Parathyroid adenoma (tissue), 2 donors: ENCODE results near the gene CCDC24.

ENCODE experiments used
- H2AFZ ChIP-seq: fragments of 300-600 bp; sonication (generic); one replicate; pipeline ENCODE4 v1.7.0; 2017; ENCODE audit warnings: antibody characterized with exemption, mild to moderate bottlenecking
- H3K27ac ChIP-seq: fragments of 300-600 bp; sonication (generic); one replicate; pipeline ENCODE4 v1.7.0; 2017
- H3K27me3 ChIP-seq: fragments of 300-600 bp; sonication (generic); one replicate; pipeline ENCODE4 v1.7.0; 2017; ENCODE audit warnings: low read length; ENCODE audit not compliant: control insufficient read depth, insufficient read depth
- H3K36me3 ChIP-seq: fragments of 300-600 bp; sonication (generic); one replicate; pipeline ENCODE4 v1.7.0; 2017; ENCODE audit warnings: low read length; ENCODE audit not compliant: control insufficient read depth, insufficient read depth
- H3K4me1 ChIP-seq: fragments of 300-600 bp; sonication (generic); one replicate; pipeline ENCODE4 v1.7.0; 2017; ENCODE audit warnings: control low read depth
- H3K4me2 ChIP-seq: fragments of 300-600 bp; sonication (generic); one replicate; pipeline ENCODE4 v1.7.0; 2017; ENCODE audit warnings: low read length
- H3K4me3 ChIP-seq: fragments of 300-600 bp; sonication (generic); one replicate; pipeline ENCODE4 v1.7.0; 2017; ENCODE audit warnings: low read depth, low read length
- H3K79me2 ChIP-seq: fragments of 300-600 bp; sonication (generic); one replicate; pipeline ENCODE4 v1.7.0; 2017; ENCODE audit warnings: control low read depth
- H3K9ac ChIP-seq: fragments of 300-600 bp; sonication (generic); one replicate; pipeline ENCODE4 v1.7.0; 2017; ENCODE audit warnings: mild to moderate bottlenecking
- H3K9me3 ChIP-seq: fragments of 300-600 bp; sonication (generic); one replicate; pipeline ENCODE4 v1.7.0; 2017; ENCODE audit warnings: low read length; ENCODE audit not compliant: control insufficient read depth
- CTCF ChIP-seq: fragments of 300-600 bp; sonication (generic); IDR thresholded peaks from one replicate; pipeline ENCODE4 v1.7.0; 2017; ENCODE audit warnings: antibody characterized with exemption, mild to moderate bottlenecking
- donor health status: primary hyperparathyroidism.

The CCDC24 gene

GRCh38 chr1:44002165-44002564 is 10.8 kb downstream of the CCDC24 start:
- no peak overlapping the region for H3K9ac ChIP-seq
- TF ChIP-seq CTCF = no peak
- no peaks in the 10 kb centered on the region for H3K36me3 ChIP-seq
- H3K4me1 ChIP-seq = no peaks in the 10 kb centered on the region
- H3K79me2 ChIP-seq = no peaks in the 10 kb centered on the region
- H3K27ac ChIP-seq = no peak overlapping the region
- H2AFZ ChIP-seq = no peak overlapping the region
- H3K4me3 ChIP-seq = no peak overlapping the region
- no peaks in the 10 kb centered on the region for H3K9me3 ChIP-seq
- no peak overlapping the region for H3K4me2 ChIP-seq
- H3K27me3 ChIP-seq = no peaks in the 10 kb centered on the region

- H3K4me1 ChIP-seq = no peaks in the 10 kb centered on the region
- TF ChIP-seq CTCF = no peak
- H3K9me3 ChIP-seq = no peaks in the 10 kb centered on the region
- no peaks in the 10 kb centered on the region for H3K79me2 ChIP-seq
- no peak overlapping the region for H3K4me3 ChIP-seq
- no peak overlapping the region for H3K4me2 ChIP-seq
- H3K27me3 ChIP-seq = no peaks in the 10 kb centered on the region
- H3K9ac ChIP-seq = no peak overlapping the region
- H2AFZ ChIP-seq = no peak overlapping the region
- H3K36me3 ChIP-seq = no peaks in the 10 kb centered on the region
- no peak overlapping the region for H3K27ac ChIP-seq
These were observed 11.3 kb downstream of the CCDC24 start for GRCh38 chr1:44002606-44003157.

GRCh38 chr1:44008259-44008658 is 16.9 kb downstream of the CCDC24 start:
- no peaks in the 10 kb centered on the region for H3K79me2 ChIP-seq
- H3K4me1 ChIP-seq = no peaks in the 10 kb centered on the region
- no peaks in the 10 kb centered on the region for H3K27me3 ChIP-seq
- no peak for TF ChIP-seq CTCF
- H3K36me3 ChIP-seq = no peaks in the 10 kb centered on the region
- no peak overlapping the region for H3K4me2 ChIP-seq
- no peak overlapping the region for H3K4me3 ChIP-seq
- no peak overlapping the region for H3K27ac ChIP-seq
- H3K9me3 ChIP-seq = no peaks in the 10 kb centered on the region
- H2AFZ ChIP-seq = no peak overlapping the region
- no peak overlapping the region for H3K9ac ChIP-seq

DNA sequence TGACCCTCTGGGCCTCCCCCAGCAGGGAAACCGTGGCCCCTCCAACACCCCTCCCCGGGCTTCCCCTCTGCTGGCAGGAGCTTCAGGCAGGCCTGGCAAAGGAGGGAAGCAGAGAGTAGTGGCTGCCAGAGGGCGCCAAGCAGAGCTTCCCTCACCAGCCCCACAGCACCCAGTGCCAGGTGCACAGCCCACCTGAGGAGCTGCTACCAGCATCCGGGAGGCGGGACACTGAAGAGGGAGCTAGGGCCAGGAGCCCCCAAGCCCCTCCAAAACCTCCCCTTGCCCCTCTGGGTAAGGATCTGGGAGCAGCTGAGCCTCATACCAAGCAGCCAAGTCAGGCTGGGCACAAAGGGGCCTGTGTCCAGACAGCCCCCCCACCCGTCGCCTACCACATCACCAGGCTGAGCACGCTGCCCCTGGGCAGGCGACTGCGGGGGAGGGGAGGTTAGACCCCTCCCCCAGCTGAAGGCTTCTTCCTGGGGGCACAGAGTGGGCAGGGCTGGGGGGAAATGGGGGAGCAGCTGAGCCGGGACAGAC is 19.6 kb downstream of the CCDC24 start:
- Histone ChIP-seq H3K4me3 (no peak overlapping the region), H3K79me2 (no peaks in the 10 kb centered on the region), H2AFZ (no peak overlapping the region), H3K9me3 (no peaks in the 10 kb centered on the region), H3K4me2 (no peak overlapping the region), H3K9ac (no peak overlapping the region), H3K27me3 (no peaks in the 10 kb centered on the region), H3K27ac (no peak overlapping the region), H3K36me3 (no peaks in the 10 kb centered on the region), H3K4me1 (no peaks in the 10 kb centered on the region)
- TF ChIP-seq CTCF = no peak

GRCh38 chr1:44012404-44012803 is 21.0 kb downstream of the CCDC24 start:
- no peaks in the 10 kb centered on the region for H3K9me3 ChIP-seq
- no peak overlapping the region for H3K4me2 ChIP-seq
- no peak overlapping the region for H3K27ac ChIP-seq
- H3K9ac ChIP-seq = no peak overlapping the region
- H3K36me3 ChIP-seq = no peaks in the 10 kb centered on the region
- H3K27me3 ChIP-seq = no peaks in the 10 kb centered on the region
- no peaks in the 10 kb centered on the region for H3K4me1 ChIP-seq
- no peak overlapping the region for H2AFZ ChIP-seq
- no peaks in the 10 kb centered on the region for H3K79me2 ChIP-seq
- H3K4me3 ChIP-seq = no peak overlapping the region
- TF ChIP-seq CTCF = no peak
